ENCODE data around the gene ABCC3. TPM values are rescaled to one million over a fixed set of nuclear protein-coding genes. Genes with fewer than 3 reads are reported as not detected.
"Not testable (repeated sequence)": the region's sequence is repeated elsewhere in the genome, so short reads cannot be mapped to it uniquely, and the experiment has no call there.

ABCC3 gene
- total RNA-seq, 1 experiment from 2014 or later: 293 TPM

DNA sequence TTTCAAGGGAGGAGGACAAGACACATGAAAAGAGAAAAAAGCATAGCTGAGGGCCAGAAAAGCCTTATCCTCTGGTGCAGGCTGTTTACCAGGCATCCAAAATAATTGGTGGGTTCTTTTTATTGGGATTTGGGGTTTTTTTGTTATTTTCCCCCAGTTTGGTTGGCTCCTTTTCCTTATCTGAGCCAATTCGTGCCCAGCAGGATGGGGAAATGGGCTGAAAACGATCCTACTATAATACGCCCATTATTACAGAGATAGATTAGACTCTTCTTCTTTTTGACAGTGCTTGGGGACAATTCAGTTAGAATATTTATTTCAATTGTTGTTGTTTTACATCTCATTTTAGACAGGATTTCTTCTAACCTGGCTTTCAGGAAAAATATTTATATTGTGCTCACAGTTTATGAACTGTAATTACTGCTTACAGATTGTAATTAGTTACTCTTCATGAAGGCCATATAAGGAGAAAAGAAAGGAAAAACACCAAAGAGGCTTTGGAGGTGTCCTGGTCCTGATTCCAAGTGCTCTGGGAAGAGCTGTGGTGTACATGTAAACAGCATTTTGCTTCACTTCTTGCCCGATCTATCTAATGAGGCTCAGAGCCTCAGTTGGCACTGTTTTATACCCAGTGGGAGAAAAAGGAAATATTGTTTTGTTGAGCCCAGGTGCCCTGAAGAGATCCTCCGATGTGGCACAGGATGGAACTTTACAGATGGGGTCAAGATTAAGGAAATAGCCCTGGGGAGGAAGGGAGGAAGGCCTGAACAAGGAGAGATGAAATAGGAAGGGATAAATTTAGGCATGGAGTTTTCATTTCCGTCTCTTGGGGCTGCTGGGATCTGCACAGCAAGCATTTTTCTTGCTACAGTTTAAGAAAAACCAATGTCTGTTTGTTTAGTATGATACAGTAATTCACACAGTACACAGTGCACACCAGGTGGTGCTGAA lies 73.6 kb downstream of the ABCC3 start:
- TF ChIP-seq, protein P1, sequence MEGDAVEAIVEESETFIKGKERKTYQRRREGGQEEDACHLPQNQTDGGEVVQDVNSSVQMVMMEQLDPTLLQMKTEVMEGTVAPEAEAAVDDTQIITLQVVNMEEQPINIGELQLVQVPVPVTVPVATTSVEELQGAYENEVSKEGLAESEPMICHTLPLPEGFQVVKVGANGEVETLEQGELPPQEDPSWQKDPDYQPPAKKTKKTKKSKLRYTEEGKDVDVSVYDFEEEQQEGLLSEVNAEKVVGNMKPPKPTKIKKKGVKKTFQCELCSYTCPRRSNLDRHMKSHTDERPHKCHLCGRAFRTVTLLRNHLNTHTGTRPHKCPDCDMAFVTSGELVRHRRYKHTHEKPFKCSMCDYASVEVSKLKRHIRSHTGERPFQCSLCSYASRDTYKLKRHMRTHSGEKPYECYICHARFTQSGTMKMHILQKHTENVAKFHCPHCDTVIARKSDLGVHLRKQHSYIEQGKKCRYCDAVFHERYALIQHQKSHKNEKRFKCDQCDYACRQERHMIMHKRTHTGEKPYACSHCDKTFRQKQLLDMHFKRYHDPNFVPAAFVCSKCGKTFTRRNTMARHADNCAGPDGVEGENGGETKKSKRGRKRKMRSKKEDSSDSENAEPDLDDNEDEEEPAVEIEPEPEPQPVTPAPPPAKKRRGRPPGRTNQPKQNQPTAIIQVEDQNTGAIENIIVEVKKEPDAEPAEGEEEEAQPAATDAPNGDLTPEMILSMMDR (IDR thresholded peaks at IDR 0.05; ENCODE audit: unreplicated experiment): no peak
- Mint-ChIP-seq H3K27me3 (ENCODE audit: insufficient read depth, unreplicated experiment) (no peaks in the 10 kb centered on the region), H3K36me3 (ENCODE audit: insufficient read depth, unreplicated experiment) (peaks cover 36% of the 10 kb centered on the region), H3K27ac (ENCODE audit: low read depth, unreplicated experiment) (peak overlapping the region; percentile 76), H3K4me1 (ENCODE audit: insufficient read depth, unreplicated experiment) (peaks cover 23% of the 10 kb centered on the region), H3K4me3 (ENCODE audit: unreplicated experiment) (peak overlapping the region; percentile 95), H3K9me3 (ENCODE audit: unreplicated experiment) (no peaks in the 10 kb centered on the region)
- BruUV-seq (replicated peaks): TSS peak; percentile 96
- intact Hi-C loops (cut with micrococcal nuclease): loop anchor here (1.0 to 5.0 kb wide), 2 partner anchors 11 to 134 kb away; partner anchors contain the start of gene LUC7L3
- DNase-seq (ENCODE audit: unreplicated experiment): no peak
- CTCF ChIA-PET: interaction anchor here (0.6 to 1.5 kb wide), 8 partner anchors 13 to 226 kb away, joined by 3 to 9 read pairs (median 4); no protein-coding TSS in a partner anchor
- POLR2A ChIA-PET: interaction anchor here (0.6 to 4.3 kb wide), 29 partner anchors 9 to 1346 kb away, joined by 3 to 67 read pairs (median 5); partner anchors contain the start of genes ABCC3, ANKRD40CL, EME1 and LRRC59

DNA sequence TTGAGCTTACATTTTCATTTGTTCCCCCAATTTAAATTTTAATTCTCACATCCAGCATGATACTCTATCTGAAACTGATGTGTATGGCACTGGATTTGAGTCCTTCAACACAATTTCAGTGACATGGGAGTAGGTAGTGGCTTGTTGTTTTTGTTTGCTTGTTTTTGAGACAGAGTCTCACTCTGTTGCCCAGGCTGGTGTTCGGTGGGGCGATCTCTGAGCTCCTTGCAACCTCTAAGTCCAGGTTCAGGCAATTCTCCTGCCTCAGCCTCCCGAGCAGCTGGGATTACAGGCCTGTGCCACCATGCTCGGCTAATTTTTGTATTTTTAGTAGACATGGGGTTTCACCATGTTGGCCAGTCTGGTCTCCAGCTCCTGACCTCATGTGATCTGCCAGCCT lies 74.4 kb downstream of the ABCC3 start:
- CTCF ChIA-PET: interaction anchor here (0.6 to 1.5 kb wide), 8 partner anchors 14 to 227 kb away, joined by 3 to 9 read pairs (median 4); no protein-coding TSS in a partner anchor
- Mint-ChIP-seq H3K27ac (ENCODE audit: low read depth, unreplicated experiment) (peak overlapping the region; percentile 76), H3K36me3 (ENCODE audit: insufficient read depth, unreplicated experiment) (peaks cover 30% of the 10 kb centered on the region), H3K4me1 (ENCODE audit: insufficient read depth, unreplicated experiment) (peaks cover 15% of the 10 kb centered on the region), H3K4me3 (ENCODE audit: unreplicated experiment) (peak overlapping the region; percentile 95)
- not testable (repeated sequence) for DNase-seq (ENCODE audit: unreplicated experiment); H3K9me3 Mint-ChIP-seq (ENCODE audit: unreplicated experiment); H3K27me3 Mint-ChIP-seq (ENCODE audit: insufficient read depth, unreplicated experiment); BruUV-seq (replicated peaks)
- intact Hi-C loops (cut with micrococcal nuclease): loop anchor here (5.0 kb wide), 1 partner anchor 133 kb away; no protein-coding TSS in a partner anchor
- POLR2A ChIA-PET: interaction anchor here (0.7 to 4.3 kb wide), 17 partner anchors 9 to 444 kb away, joined by 3 to 67 read pairs (median 7); partner anchors contain the start of genes ABCC3, ANKRD40CL, LRRC59 and LUC7L3

DNA sequence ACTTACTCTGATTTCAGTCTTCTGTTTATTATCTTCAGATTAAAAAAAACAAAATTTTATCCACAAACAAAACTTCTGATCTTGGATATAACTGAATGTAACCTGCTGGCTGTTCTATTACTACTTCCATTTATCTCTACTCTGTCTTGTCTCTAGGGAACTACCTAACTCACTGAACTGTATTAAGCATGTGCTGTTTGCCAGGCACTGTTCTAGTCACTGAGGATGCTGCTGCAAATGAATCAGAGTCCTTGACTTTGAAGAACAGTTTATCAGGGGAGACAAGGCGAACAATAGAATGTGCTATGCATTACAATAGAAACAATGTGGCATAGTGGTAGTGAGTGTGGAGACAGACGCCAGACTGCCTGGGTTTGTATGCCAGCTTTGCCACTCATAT lies 75.3 kb downstream of the ABCC3 start:
- H3K4me3 Mint-ChIP-seq (ENCODE audit: unreplicated experiment): no peak overlapping the region
- no TSS peak for BruUV-seq (replicated peaks)
- peaks cover 21% of the 10 kb centered on the region for H3K36me3 Mint-ChIP-seq (ENCODE audit: insufficient read depth, unreplicated experiment)
- TF ChIP-seq, protein P1 (IDR thresholded peaks at IDR 0.05; ENCODE audit: unreplicated experiment): no peak
- POLR2A ChIA-PET: interaction anchor here (4.3 kb wide), 1 partner anchor 9 kb away, joined by 67 read pairs; the partner anchor contains the start of gene LUC7L3
- peaks cover 15% of the 10 kb centered on the region for H3K4me1 Mint-ChIP-seq (ENCODE audit: insufficient read depth, unreplicated experiment)
- DNase-seq (ENCODE audit: unreplicated experiment): no peak
- H3K27me3 Mint-ChIP-seq (ENCODE audit: insufficient read depth, unreplicated experiment): no peaks in the 10 kb centered on the region
- intact Hi-C loops (cut with micrococcal nuclease): no loop called here
- CTCF ChIA-PET: no interaction called here
- H3K27ac Mint-ChIP-seq (ENCODE audit: low read depth, unreplicated experiment): peak overlapping the region; percentile 76
- H3K9me3 Mint-ChIP-seq (ENCODE audit: unreplicated experiment): no peaks in the 10 kb centered on the region

DNA sequence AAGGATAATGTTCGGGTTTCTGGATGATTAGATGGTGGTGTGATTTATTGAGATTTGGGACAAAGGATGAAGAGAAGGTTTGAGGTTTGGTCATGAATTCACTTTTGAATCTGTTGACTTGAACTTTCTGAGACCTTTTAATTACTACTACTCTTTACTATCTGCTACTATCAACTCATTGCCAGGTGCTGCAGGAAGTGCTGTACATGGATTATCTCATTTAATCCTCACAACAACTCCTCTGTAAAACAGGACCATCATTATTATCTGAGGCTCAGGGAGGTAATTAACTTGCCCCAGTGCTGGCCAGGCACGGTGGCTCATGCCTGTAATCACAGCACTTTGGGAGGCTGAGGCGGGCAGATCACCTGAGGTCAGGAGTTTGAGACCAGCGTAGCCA lies 76.0 kb downstream of the ABCC3 start:
- BruUV-seq (replicated peaks): no TSS peak
- no peak for DNase-seq (ENCODE audit: unreplicated experiment)
- H3K27ac Mint-ChIP-seq (ENCODE audit: low read depth, unreplicated experiment): no peak overlapping the region
- intact Hi-C loops (cut with micrococcal nuclease): no loop called here
- H3K36me3 Mint-ChIP-seq (ENCODE audit: insufficient read depth, unreplicated experiment): peaks cover 15% of the 10 kb centered on the region
- peaks cover 15% of the 10 kb centered on the region for H3K4me1 Mint-ChIP-seq (ENCODE audit: insufficient read depth, unreplicated experiment)
- H3K27me3 Mint-ChIP-seq (ENCODE audit: insufficient read depth, unreplicated experiment): no peaks in the 10 kb centered on the region
- POLR2A ChIA-PET: interaction anchor here (4.3 kb wide), 1 partner anchor 9 kb away, joined by 67 read pairs; the partner anchor contains the start of gene LUC7L3
- H3K9me3 Mint-ChIP-seq (ENCODE audit: unreplicated experiment): no peaks in the 10 kb centered on the region
- CTCF ChIA-PET: no interaction called here
- no peak overlapping the region for H3K4me3 Mint-ChIP-seq (ENCODE audit: unreplicated experiment)
- TF ChIP-seq, protein P1 (IDR thresholded peaks at IDR 0.05; ENCODE audit: unreplicated experiment): no peak

Data from MCF 10A (cell line).